OCI-LY3 (cell line): ENCODE measurements around the gene HSPG2.

Source experiments
- EZH2phosphoT487 ChIP-seq: fragments of 200-600 bp; shearing (Covaris generic); IDR thresholded peaks from 2 replicates; pipeline ENCODE4 v1.6.1; 2018; ENCODE audit warnings: antibody characterized with exemption, mixed run types, low read depth
- TF ChIP-seq, protein P1 (sequence below): fragments of 200-600, 300-600 bp; sonication (generic); IDR thresholded peaks from 2 replicates; pipeline ENCODE4 v1.5.1; 2014; ENCODE audit warnings: antibody characterized with exemption, low read length, low read depth

- TF ChIP-seq, protein P1, sequence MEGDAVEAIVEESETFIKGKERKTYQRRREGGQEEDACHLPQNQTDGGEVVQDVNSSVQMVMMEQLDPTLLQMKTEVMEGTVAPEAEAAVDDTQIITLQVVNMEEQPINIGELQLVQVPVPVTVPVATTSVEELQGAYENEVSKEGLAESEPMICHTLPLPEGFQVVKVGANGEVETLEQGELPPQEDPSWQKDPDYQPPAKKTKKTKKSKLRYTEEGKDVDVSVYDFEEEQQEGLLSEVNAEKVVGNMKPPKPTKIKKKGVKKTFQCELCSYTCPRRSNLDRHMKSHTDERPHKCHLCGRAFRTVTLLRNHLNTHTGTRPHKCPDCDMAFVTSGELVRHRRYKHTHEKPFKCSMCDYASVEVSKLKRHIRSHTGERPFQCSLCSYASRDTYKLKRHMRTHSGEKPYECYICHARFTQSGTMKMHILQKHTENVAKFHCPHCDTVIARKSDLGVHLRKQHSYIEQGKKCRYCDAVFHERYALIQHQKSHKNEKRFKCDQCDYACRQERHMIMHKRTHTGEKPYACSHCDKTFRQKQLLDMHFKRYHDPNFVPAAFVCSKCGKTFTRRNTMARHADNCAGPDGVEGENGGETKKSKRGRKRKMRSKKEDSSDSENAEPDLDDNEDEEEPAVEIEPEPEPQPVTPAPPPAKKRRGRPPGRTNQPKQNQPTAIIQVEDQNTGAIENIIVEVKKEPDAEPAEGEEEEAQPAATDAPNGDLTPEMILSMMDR = no peak
- no peak for TF ChIP-seq EZH2phosphoT487
These were observed 33.3 kb downstream of the HSPG2 start for GRCh38 chr1:21903638-21904453.
